GM12874 (cell line): ENCODE measurements around the gene GTPBP10.

ENCODE experiments used
- TF ChIP-seq, protein P1 (sequence below): IDR thresholded peaks from 2 replicates; pipeline ENCODE4 v1.5.1; 2011; ENCODE audit warnings: low read depth, mild to moderate bottlenecking, control low read depth, low read length, moderate library complexity; ENCODE audit not compliant: insufficient read depth

The GTPBP10 gene

DNA sequence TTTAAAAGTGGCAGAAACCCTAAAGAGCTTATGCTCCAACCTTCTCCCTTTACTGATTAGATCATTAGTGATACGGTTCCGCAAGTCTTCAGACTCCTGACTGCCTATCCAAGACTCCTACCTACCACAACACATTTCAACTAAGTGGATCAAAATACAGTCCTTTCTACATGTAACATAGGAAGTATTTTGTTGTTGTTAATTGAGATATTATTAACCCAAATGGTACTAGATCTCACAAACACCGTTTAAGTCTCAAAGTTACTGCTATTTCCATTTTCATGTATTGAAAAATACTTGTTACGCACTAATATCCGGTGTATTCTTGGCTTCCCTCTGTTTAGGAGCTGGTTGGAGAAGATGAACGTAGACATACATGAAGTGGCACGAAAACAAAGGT, 26.5 kb upstream of the GTPBP10 start:
- TF ChIP-seq, protein P1, sequence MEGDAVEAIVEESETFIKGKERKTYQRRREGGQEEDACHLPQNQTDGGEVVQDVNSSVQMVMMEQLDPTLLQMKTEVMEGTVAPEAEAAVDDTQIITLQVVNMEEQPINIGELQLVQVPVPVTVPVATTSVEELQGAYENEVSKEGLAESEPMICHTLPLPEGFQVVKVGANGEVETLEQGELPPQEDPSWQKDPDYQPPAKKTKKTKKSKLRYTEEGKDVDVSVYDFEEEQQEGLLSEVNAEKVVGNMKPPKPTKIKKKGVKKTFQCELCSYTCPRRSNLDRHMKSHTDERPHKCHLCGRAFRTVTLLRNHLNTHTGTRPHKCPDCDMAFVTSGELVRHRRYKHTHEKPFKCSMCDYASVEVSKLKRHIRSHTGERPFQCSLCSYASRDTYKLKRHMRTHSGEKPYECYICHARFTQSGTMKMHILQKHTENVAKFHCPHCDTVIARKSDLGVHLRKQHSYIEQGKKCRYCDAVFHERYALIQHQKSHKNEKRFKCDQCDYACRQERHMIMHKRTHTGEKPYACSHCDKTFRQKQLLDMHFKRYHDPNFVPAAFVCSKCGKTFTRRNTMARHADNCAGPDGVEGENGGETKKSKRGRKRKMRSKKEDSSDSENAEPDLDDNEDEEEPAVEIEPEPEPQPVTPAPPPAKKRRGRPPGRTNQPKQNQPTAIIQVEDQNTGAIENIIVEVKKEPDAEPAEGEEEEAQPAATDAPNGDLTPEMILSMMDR: no peak

DNA sequence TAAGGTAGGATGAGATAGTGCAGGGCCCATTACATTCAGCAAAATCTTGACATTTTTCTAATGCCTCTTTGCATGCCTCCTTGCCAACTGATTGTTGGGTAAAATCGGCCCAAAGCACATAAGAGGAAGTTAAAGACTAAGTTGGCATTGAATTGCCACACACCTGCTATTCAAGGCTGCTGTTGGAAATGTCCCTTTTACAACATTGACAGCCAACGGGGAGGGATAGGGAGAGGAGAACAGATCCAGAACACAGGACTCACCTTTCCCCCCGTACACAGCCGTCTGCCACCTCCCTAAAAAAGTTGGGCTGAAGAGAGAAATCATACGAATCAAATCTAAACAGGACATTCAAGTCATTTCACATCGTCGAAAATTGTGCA, 26.1 kb upstream of the GTPBP10 start:
- TF ChIP-seq, protein P1: no peak

DNA sequence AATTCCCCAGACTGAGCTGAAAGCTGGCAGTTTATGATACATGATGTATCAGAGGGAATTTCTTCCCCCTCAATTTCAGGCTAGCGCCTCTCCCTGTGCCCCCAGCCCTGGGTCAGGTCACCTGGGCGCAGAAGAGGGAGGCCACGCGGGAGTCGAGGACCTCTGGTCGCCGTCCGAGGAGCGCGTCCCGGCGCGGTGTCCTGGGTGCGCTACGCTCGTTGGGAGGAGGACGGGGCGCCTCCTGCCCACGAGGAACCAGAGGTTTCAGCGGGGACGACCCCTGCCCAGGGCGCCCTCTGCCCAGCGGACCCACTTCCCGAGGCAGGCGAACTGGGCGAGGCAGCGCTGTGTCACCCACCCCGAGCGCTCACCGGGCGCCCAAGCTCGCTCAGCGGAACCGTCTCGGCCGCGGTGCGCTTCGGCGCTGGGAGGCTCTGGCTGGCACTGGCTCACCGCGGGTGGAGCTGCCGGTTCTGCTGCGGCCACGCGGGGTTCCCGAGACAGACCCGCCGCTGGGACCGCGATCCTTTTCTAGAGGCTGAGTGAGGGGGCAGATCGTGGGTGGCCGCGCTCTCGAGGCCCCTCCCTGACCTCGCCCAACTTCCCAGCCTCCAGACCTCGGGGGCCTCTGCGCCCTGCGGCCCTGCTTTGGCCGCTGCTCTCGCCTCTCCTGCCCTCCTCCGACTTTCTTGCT, 25.6 kb upstream of the GTPBP10 start, which contains the start of gene FAM237B:
Gene FAM237B, minus strand, starts transcription at position 504 of the 694 bp plus-strand sequence. CDS start 1,556 bp downstream, outside the sequence.
- TF ChIP-seq, protein P1: no peak

DNA sequence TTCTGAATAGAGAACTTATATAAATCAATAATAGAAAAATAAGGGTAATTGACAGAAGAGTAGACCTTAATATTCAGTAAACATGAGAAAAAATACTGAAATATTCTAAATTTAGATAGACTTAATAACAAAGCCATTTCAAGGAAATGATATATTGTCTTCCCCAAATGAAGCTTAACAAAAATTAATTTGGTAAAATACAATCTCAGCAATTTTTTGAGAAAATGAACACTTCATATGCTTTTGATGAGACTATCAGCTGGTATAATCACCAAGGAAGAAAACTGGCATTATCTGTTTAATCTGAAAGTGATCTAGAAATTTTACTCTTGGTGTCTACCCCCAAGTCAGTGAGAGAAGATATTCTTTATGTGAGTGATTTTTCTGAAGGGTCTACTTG, 23.7 kb upstream of the GTPBP10 start:
- TF ChIP-seq, protein P1: no peak

DNA sequence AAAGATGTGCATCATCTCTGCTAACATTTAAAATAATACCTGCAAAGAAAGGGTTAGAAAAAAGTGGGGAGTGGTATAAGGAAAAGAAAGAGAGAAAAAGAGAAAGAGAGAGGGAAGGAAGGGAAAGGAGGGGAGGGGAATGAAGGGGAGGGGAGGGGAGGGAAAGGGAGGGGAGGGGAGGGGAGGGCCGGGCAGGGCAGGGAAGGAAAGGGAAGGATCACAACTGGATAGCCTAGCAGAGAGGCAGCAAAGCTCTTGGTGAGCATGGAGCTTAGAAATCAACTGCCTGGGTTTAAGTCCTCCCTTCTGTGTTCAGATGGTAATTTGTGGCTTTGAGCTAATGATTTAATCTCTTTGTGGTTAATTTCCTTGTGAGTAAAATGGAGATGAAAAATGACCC, 20.0 kb upstream of the GTPBP10 start:
- TF ChIP-seq, protein P1: no peak

DNA sequence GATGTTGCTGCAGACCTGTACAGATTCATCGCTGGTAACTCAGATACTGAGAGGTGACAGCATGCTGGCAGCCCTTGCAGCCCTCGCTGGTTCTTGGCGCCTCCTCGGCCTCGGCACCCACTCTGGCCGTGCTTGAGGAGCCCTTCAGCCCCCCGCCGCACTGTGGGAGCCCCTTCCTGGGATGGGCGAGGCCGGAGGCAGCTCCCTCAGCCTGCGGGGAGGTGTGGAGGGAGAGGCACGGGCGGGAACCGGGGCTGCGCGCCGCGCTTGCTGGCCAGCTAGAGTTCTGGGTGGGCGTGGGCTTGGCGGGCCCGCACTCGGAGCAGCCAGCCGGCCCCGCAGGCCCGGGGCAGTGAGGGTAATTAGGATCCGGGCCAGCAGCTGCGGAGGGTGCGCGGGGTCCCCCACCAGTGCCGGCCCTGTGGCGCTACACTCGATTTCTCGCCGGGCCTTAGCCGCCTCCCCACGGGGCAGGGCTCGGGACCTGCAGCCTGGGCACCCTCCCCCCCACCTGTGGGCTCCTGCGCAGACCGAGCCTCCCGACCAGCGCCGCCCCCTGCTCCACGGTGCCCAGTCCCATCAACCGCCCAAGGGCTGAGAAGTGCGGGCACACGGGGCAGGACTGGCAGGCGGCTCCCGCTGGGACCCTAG, 12.2 kb upstream of the GTPBP10 start:
- TF ChIP-seq, protein P1: no peak

DNA sequence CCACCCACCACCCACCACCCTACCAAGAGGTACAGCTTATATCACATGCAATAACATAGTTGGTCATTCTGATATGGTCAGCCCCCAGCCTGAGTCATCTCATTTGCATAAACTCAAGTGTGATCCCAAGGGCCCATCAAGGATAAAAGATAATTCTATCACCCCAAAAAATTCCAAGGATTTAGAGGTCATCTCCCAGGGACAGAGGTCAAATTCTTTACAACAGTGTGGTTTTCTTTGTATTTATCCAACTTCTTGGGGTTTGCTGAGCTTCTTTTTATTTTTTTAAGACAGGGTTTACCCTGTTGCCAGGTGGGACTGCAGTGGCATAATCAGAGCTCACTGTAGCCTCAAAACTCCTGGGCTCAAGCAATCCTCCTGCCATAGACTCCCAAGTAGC, 9.4 kb upstream of the GTPBP10 start:
- TF ChIP-seq, protein P1: no peak
